Measurements from ENCODE around the gene LY86. TPM values are rescaled to one million over a fixed set of nuclear protein-coding genes. Genes with fewer than 3 reads are reported as not detected.

The LY86 gene
- total RNA-seq, 4 donors from 2014 or later: 1.2 to 2.8 TPM; not detected in 2

DNA sequence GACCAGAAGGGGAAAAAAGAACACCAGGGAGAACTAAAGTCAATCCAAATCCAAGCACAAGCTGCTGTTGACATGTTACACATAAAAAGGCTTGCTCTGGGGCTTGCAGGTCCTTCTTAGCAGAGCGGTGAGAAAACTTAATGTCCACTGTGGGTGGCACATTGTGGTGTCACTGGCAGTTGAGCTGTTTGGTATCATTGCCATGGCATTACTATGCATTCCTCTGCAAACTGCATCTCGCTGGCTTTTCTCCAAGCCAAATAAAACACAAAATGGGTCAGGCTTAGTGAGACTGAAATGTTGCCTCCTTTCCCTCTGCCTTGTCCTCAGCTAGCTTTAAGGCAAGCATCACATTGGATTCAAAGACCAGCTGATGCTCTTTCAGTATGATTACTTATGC is 40.9 kb downstream of the LY86 start:
- H3K4me1 ChIP-seq: peaks cover 11 to 19% of the 10 kb centered on the region in 2 donors
- WGBS, 2 donors: 51 to 60% methylated on average over 2 of the region's 2 CpGs
- H3K4me3 ChIP-seq (replicated peaks in 1 of 3): no peak overlapping the region
- intact Hi-C loops (cut with DNase I): no loop called here
- no peak for DNase-seq
- H3K36me3 ChIP-seq: no peaks in the 10 kb centered on the region
- TF ChIP-seq CTCF (IDR thresholded peaks at IDR 0.05) (no peak), POLR2A (IDR thresholded peaks at IDR 0.05) (no peak)
- no peaks in the 10 kb centered on the region for H3K9me3 ChIP-seq
- H3K27me3 ChIP-seq: no peaks in the 10 kb centered on the region
- H3K27ac ChIP-seq: no peak overlapping the region

GRCh38 chr6:6631053-6631452 is 42.5 kb downstream of the LY86 start:
- WGBS, 2 donors: 91 to 94% methylated on average over 3 of the region's 3 CpGs
- H3K4me3 ChIP-seq (replicated peaks in 1 of 3): no peak overlapping the region
- no peaks in the 10 kb centered on the region for H3K9me3 ChIP-seq
- no peaks in the 10 kb centered on the region for H3K27me3 ChIP-seq
- intact Hi-C loops (cut with DNase I): no loop called here
- H3K27ac ChIP-seq: peak overlapping the region in 2 of 3 donors; percentile 35 to 57
- peaks cover 11 to 19% of the 10 kb centered on the region in 2 donors for H3K4me1 ChIP-seq
- TF ChIP-seq POLR2A (IDR thresholded peaks at IDR 0.05): no peak
- no peak for TF ChIP-seq CTCF (IDR thresholded peaks at IDR 0.05)
- no peak for DNase-seq
- no peaks in the 10 kb centered on the region for H3K36me3 ChIP-seq

DNA sequence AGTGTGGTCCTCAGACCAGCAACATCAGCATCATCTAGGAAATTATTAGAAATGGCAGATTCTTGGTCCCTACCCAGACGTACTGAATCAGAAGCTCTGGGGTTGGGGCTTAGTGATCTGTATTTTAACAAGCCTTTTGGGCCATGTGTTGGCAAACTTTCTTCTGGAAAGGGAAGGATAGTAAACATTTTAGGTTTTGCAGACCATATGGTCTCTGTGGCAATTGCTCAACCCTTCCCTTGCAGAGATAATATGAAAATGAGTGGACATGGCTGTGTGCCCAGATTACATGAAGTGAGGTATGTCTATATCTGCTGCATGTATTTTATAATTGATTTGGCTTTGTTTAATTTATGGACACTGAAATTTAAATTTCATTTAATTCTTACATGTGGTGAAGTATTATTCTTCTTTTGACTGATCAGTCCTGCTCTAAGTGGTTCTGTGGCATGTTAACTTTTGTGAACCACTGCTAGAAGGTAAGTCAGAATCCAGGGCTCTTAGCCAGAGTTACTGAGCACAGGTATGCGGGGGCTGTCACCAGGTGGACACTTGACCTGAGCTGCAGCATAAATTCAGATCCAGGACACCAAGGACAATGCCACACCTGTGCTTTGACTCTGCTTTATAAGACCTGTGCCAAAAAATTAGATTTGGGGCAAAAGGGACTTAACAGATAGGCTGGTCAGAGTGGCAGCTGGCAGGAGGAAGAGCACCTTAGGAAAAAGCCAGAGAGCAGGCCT is 43.2 kb downstream of the LY86 start:
- TF ChIP-seq POLR2A (IDR thresholded peaks at IDR 0.05): no peak
- TF ChIP-seq CTCF (IDR thresholded peaks at IDR 0.05): no peak
- H3K27ac ChIP-seq: peak overlapping the region; percentile 35 to 57 (median 48)
- intact Hi-C loops (cut with DNase I): no loop called here
- H3K9me3 ChIP-seq: no peaks in the 10 kb centered on the region
- H3K4me3 ChIP-seq (replicated peaks in 1 of 3): no peak overlapping the region
- H3K4me1 ChIP-seq: peaks cover 16 to 22% of the 10 kb centered on the region in 2 donors
- H3K27me3 ChIP-seq: no peaks in the 10 kb centered on the region
- DNase-seq: peak; percentile 62 to 72
- H3K36me3 ChIP-seq: no peaks in the 10 kb centered on the region
- WGBS, 2 donors: 47 to 67% methylated on average over 2 of the region's 2 CpGs

- peaks cover 15 to 23% of the 10 kb centered on the region in 2 donors for H3K4me1 ChIP-seq
- no peaks in the 10 kb centered on the region for H3K9me3 ChIP-seq
- no peak overlapping the region for H3K27ac ChIP-seq
- intact Hi-C loops (cut with DNase I): no loop called here
- H3K27me3 ChIP-seq: no peaks in the 10 kb centered on the region
- no peaks in the 10 kb centered on the region for H3K36me3 ChIP-seq
- DNase-seq: no peak
- no peak overlapping the region for H3K4me3 ChIP-seq (replicated peaks in 1 of 3)
- WGBS, 2 donors: 91 to 94% methylated on average over 6 of the region's 6 CpGs
- TF ChIP-seq CTCF (IDR thresholded peaks at IDR 0.05) (no peak), POLR2A (IDR thresholded peaks at IDR 0.05) (no peak)
Observed at GRCh38 chr6:6633898-6634734, 45.6 kb downstream of the LY86 start.

GRCh38 chr6:6634735-6635075 is 46.2 kb downstream of the LY86 start:
- no peaks in the 10 kb centered on the region for H3K36me3 ChIP-seq
- no peaks in the 10 kb centered on the region for H3K27me3 ChIP-seq
- intact Hi-C loops (cut with DNase I): no loop called here
- H3K4me3 ChIP-seq (replicated peaks in 1 of 3): no peak overlapping the region
- peaks cover 11 to 23% of the 10 kb centered on the region in 2 donors for H3K4me1 ChIP-seq
- no peaks in the 10 kb centered on the region for H3K9me3 ChIP-seq
- H3K27ac ChIP-seq: no peak overlapping the region
- TF ChIP-seq CTCF (IDR thresholded peaks at IDR 0.05): no peak
- TF ChIP-seq POLR2A (IDR thresholded peaks at IDR 0.05): no peak
- WGBS, 2 donors: 91 to 100% methylated on average over 1 of the region's 1 CpG
- DNase-seq: no peak

All from thyroid gland (tissue), 4 donors.